Keratinocyte (primary cell): ENCODE measurements around the gene SERPINA4. TPM values are rescaled to one million over a fixed set of nuclear protein-coding genes. Genes with fewer than 3 reads are reported as not detected.

Source experiments
- DNase-seq: peaks from one replicate; pipeline ENCODE4 v3.0.0-alpha.2; 2011; ENCODE audit warnings: low read depth, missing footprints, low spot score
- FAIRE-seq: peaks from 2 replicates; lab custom pipeline; 2011; peaks lifted over from hg19 to GRCh38; lab: Jason Lieb, UNC
- H2AFZ ChIP-seq: 2 replicates; pipeline ENCODE4 v1.6.0; 2012; ENCODE audit warnings: low read length, control low read depth, inconsistent platforms; ENCODE audit not compliant: control insufficient read depth
- H3K27ac ChIP-seq: 2 replicates; pipeline ENCODE4 v1.5.1; 2011; ENCODE audit warnings: low read length; ENCODE audit not compliant: control insufficient read depth, insufficient read depth
- H3K27me3 ChIP-seq: 3 replicates; pipeline ENCODE4 v1.6.0; 2011; ENCODE audit warnings: low read length; ENCODE audit not compliant: control insufficient read depth, insufficient read depth; ENCODE audit errors: extremely low read depth
- H3K36me3 ChIP-seq, 2 experiments: 2 replicates in 1 of 2; 3 replicates in 1 of 2; pipeline ENCODE4 v1.5.1; 2011; ENCODE audit warnings: low read length in 2 of 2, mild to moderate bottlenecking in 1 of 2; ENCODE audit not compliant: control insufficient read depth in 2 of 2, insufficient read depth in 2 of 2; ENCODE audit errors: extremely low read depth in 1 of 2
- H3K4me1 ChIP-seq: 3 replicates; pipeline ENCODE4 v1.5.1; 2011; ENCODE audit warnings: low read length; ENCODE audit not compliant: control insufficient read depth, insufficient read depth; ENCODE audit errors: extremely low read depth
- H3K4me2 ChIP-seq: 3 replicates; pipeline ENCODE4 v1.6.0; 2011; ENCODE audit warnings: low read depth, low read length; ENCODE audit not compliant: control insufficient read depth, insufficient read depth; ENCODE audit errors: extremely low read depth
- H3K4me3 ChIP-seq, 3 experiments: fragments of 200-600 bp in 1 of 3; sonication (generic) in 1 of 3; 2 replicates in 2 of 3; 3 replicates in 1 of 3; pipeline ENCODE4 v1.5.1; 2011 to 2016; ENCODE audit warnings: low read length in 3 of 3, mild to moderate bottlenecking in 3 of 3, control low read depth in 2 of 3, inconsistent platforms in 1 of 3, low read depth in 1 of 3, mixed read lengths in 1 of 3, mixed run types in 1 of 3, moderate library complexity in 1 of 3; ENCODE audit not compliant: control insufficient read depth in 2 of 3, insufficient read depth in 2 of 3; ENCODE audit errors: extremely low read depth in 1 of 3
- H3K79me2 ChIP-seq: 2 replicates; pipeline ENCODE4 v1.6.0; 2012; ENCODE audit warnings: low read length; ENCODE audit not compliant: control insufficient read depth, insufficient read depth
- H3K9ac ChIP-seq: 3 replicates; pipeline ENCODE4 v1.6.0; 2011; ENCODE audit warnings: low read length; ENCODE audit not compliant: control insufficient read depth, insufficient read depth; ENCODE audit errors: extremely low read depth
- H3K9me1 ChIP-seq: 3 replicates; pipeline ENCODE4 v1.6.0; 2011; ENCODE audit warnings: low read length; ENCODE audit not compliant: control insufficient read depth, insufficient read depth; ENCODE audit errors: extremely low read depth
- H3K9me3 ChIP-seq: 2 replicates; pipeline ENCODE4 v1.5.1; 2012; ENCODE audit warnings: low read depth, low read length; ENCODE audit not compliant: control insufficient read depth
- H4K20me1 ChIP-seq: 3 replicates; pipeline ENCODE4 v1.6.0; 2011; ENCODE audit warnings: low read length; ENCODE audit not compliant: control insufficient read depth, insufficient read depth; ENCODE audit errors: extremely low read depth
- EZH2 ChIP-seq: IDR thresholded peaks from one replicate; pipeline ENCODE4 v1.6.1; 2012; ENCODE audit warnings: inconsistent platforms, mild to moderate bottlenecking, low read length, moderate library complexity
- dilution Hi-C: fragments of 300-500 bp; cut with MboI; formaldehyde crosslinking; loops from one replicate; pipeline ENCODE4 v1.7.0; 2020; ENCODE audit warnings: low sequenced_read_pairs; ENCODE audit not compliant: extremely low pct_ligation_motif_present
- polyA plus RNA-seq, 5 experiments: library from polyadenylated mRNA; depleted of rRNA in 3 of 5; stranded (reverse) in 3 of 5; stranded (forward) in 1 of 5; unstranded in 1 of 5; fragments of >200 nt; gene quantifications; 1 replicate in 1 of 5; 2 replicates in 3 of 5; 3 replicates in 1 of 5; pipeline versions ENCODE4 v1.2.1 to v1.2.3, GENCODE V29; 2011 to 2012; ENCODE audit warnings: missing spikeins in 2 of 5, low read depth in 1 of 5, low replicate concordance in 1 of 5
- TF ChIP-seq, protein P1 (sequence below), 3 experiments: IDR thresholded peaks in 1 of 3; conservative IDR thresholded peaks in 1 of 3; optimal IDR thresholded peaks in 1 of 3; 2 replicates in 2 of 3; 3 replicates in 1 of 3; pipeline versions ENCODE3 to v1.5.1; 2011; ENCODE audit warnings: low read length in 3 of 3, mild to moderate bottlenecking in 3 of 3, moderate library complexity in 2 of 3, control low read depth in 1 of 3, inconsistent platforms in 1 of 3; ENCODE audit not compliant: insufficient read depth in 2 of 3; ENCODE audit errors: extremely low read depth in 1 of 3

SERPINA4 gene
- polyA plus RNA-seq, 1 donor (not counting 4 experiments of a cell fraction or from before 2014, with no cell fraction given): not detected

GRCh38 chr14:94599656-94600004, 38.4 kb downstream of the SERPINA4 start:
- Histone ChIP-seq H3K9ac (peak overlapping the region; percentile 60), H2AFZ (no peak overlapping the region)

DNA sequence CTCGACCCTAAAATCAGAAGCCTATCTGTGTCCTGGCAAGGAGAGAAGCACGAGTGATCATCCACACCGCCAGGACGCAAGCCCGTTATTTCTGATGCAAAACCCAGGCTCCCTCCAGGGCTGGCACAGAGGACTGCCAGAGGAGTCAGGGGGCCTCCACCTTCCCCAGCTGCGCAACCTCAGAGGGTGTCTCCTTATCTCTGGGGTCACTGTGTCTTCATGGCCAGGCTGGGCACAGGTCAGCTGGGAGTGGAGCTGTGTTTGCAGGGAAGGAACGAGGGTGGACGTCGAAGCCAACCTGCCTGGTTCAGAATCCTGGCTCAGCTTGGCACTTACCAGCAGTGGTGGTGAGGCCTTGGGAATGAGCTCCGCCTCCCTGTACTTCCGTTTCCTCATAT, 38.9 kb downstream of the SERPINA4 start:
- no peaks in the 10 kb centered on the region for H3K79me2 ChIP-seq
- peaks cover 35% of the 10 kb centered on the region for H3K4me1 ChIP-seq
- H4K20me1 ChIP-seq: no peaks in the 10 kb centered on the region
- no peak overlapping the region for H3K9ac ChIP-seq
- dilution Hi-C loops: no loop called here
- H3K9me1 ChIP-seq: no peaks in the 10 kb centered on the region
- H3K9me3 ChIP-seq: no peaks in the 10 kb centered on the region
- TF ChIP-seq, protein P1, sequence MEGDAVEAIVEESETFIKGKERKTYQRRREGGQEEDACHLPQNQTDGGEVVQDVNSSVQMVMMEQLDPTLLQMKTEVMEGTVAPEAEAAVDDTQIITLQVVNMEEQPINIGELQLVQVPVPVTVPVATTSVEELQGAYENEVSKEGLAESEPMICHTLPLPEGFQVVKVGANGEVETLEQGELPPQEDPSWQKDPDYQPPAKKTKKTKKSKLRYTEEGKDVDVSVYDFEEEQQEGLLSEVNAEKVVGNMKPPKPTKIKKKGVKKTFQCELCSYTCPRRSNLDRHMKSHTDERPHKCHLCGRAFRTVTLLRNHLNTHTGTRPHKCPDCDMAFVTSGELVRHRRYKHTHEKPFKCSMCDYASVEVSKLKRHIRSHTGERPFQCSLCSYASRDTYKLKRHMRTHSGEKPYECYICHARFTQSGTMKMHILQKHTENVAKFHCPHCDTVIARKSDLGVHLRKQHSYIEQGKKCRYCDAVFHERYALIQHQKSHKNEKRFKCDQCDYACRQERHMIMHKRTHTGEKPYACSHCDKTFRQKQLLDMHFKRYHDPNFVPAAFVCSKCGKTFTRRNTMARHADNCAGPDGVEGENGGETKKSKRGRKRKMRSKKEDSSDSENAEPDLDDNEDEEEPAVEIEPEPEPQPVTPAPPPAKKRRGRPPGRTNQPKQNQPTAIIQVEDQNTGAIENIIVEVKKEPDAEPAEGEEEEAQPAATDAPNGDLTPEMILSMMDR (optimal IDR thresholded peaks at IDR 0.05 in 1 of 3, IDR thresholded peaks at IDR 0.05 in 1 of 3, conservative IDR thresholded peaks at IDR 0.05 in 1 of 3; ENCODE audit: extremely low read depth in 1 of 3, insufficient read depth in 2 of 3, low read length in 3 of 3): no peak
- no peak for TF ChIP-seq EZH2
- no peak overlapping the region for H2AFZ ChIP-seq
- no peaks in the 10 kb centered on the region for H3K27me3 ChIP-seq
- FAIRE-seq (no peak), DNase-seq (no peak)
- H3K4me3 ChIP-seq: no peak overlapping the region
- H3K27ac ChIP-seq: peak overlapping the region; percentile 89
- H3K4me2 ChIP-seq: no peak overlapping the region
- H3K36me3 ChIP-seq: no peaks in the 10 kb centered on the region

More at GRCh38 chr14:94599656-94600004, 38.4 kb downstream of the SERPINA4 start:
- Histone ChIP-seq H3K9me1 (no peaks in the 10 kb centered on the region), H3K4me3 (no peak overlapping the region), H3K36me3 (no peaks in the 10 kb centered on the region), H3K4me1 (peaks cover 35% of the 10 kb centered on the region), H3K79me2 (no peaks in the 10 kb centered on the region), H3K27ac (peak overlapping the region; percentile 89), H3K9me3 (no peaks in the 10 kb centered on the region), H4K20me1 (no peaks in the 10 kb centered on the region), H3K4me2 (peak overlapping the region; percentile 81), H3K27me3 (no peaks in the 10 kb centered on the region)
- no peak for TF ChIP-seq EZH2
- TF ChIP-seq, protein P1 (optimal IDR thresholded peaks at IDR 0.05 in 1 of 3, IDR thresholded peaks at IDR 0.05 in 1 of 3, conservative IDR thresholded peaks at IDR 0.05 in 1 of 3; ENCODE audit: extremely low read depth in 1 of 3, insufficient read depth in 2 of 3, low read length in 3 of 3): no peak
- FAIRE-seq (no peak), DNase-seq (no peak)
- dilution Hi-C loops: no loop called here
